ENCODE measurements around the gene CDH4.

Gene CDH4

GRCh38 chr20:61950641-61951071, 698.6 kb downstream of the CDH4 start:
- H3K27ac ChIP-seq = no peak overlapping the region
- TF ChIP-seq, protein P1, sequence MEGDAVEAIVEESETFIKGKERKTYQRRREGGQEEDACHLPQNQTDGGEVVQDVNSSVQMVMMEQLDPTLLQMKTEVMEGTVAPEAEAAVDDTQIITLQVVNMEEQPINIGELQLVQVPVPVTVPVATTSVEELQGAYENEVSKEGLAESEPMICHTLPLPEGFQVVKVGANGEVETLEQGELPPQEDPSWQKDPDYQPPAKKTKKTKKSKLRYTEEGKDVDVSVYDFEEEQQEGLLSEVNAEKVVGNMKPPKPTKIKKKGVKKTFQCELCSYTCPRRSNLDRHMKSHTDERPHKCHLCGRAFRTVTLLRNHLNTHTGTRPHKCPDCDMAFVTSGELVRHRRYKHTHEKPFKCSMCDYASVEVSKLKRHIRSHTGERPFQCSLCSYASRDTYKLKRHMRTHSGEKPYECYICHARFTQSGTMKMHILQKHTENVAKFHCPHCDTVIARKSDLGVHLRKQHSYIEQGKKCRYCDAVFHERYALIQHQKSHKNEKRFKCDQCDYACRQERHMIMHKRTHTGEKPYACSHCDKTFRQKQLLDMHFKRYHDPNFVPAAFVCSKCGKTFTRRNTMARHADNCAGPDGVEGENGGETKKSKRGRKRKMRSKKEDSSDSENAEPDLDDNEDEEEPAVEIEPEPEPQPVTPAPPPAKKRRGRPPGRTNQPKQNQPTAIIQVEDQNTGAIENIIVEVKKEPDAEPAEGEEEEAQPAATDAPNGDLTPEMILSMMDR (IDR thresholded peaks at IDR 0.05) = no peak
- TF ChIP-seq ZFX (IDR thresholded peaks at IDR 0.05; ENCODE audit: borderline replicate concordance) = no peak

DNA sequence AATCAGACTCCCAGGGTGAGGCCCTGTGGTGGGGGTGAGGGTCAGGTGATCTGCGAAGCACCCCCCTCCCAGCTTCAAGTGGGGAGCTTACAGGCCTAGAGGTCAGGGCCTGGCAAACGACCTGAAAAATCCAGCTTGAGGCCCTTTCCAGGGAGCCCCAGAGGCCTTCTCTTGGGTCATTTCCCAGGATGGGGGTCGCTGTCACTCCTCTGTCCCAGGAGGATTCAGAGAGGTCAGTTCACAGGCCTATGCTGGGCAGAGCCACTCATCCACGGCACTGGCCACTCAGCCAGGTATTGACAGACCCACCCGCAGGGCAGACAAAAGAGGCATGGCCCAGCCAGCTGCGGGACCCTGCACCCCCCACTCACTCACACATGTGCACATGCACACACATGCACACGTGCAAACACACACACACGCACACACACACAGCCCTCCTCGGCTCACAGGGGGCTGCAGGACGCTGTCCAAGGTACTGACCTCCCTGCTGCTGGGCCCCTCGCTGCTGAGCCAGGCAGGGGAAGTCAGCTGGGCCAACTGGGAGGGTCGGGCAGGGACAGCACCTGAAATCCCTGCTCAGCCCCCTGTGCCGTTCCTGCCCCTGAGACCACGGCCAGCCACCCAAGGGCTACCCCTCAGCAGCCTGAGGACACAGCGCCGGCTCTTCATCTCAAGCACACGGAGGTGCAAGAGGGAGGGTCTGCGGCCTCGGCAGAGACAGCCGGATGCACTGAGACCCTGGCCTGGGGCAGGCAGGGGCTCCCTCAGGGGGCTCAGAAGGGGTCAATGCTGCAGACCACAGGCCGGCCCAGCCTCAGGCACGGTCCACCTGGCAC, 699.9 kb downstream of the CDH4 start:
- TF ChIP-seq, protein P1 (IDR thresholded peaks at IDR 0.05) = no peak
- TF ChIP-seq ZFX (IDR thresholded peaks at IDR 0.05; ENCODE audit: borderline replicate concordance) = no peak
- no peak overlapping the region for H3K27ac ChIP-seq

GRCh38 chr20:61953037-61954021, 701.3 kb downstream of the CDH4 start:
- TF ChIP-seq, protein P1 (IDR thresholded peaks at IDR 0.05) = no peak
- no peak for TF ChIP-seq ZFX (IDR thresholded peaks at IDR 0.05; ENCODE audit: borderline replicate concordance)
- H3K27ac ChIP-seq = no peak overlapping the region

DNA sequence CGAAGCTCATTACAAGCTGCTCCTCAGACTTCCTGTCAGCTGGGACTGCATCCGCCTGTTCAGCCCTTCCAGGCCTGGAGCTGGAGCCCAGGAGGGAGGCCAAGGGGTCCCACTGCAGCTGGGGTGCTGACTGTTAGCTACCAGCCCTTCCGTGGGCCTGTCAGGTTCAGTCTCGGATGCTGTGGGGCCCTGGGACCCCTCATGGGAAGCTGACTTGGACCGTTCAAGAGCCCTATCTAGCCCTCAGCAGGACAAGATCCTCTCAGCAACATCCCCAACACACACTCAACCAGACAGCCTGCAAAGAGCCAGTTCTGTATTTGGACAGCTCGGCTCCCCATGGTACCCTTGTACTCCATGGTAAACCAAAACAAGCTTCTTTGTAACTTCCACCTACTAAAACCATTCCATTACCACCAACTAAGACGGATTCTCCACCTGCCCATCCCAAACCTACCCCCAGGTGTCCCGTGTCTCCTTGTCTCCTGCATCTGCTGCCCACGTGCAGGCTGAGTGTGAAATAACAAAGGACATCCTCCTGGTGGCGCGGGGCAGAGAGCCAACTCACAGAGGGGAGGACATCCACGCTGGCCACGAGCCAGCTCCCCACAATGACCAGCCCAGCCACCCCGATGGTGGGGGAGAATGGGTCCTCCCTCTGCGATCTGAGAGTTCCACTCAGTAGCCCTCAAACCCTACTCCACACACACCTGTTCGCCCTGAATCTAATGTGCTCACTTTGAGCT, 702.4 kb downstream of the CDH4 start:
- no peak overlapping the region for H3K27ac ChIP-seq
- TF ChIP-seq, protein P1 (IDR thresholded peaks at IDR 0.05) = no peak
- no peak for TF ChIP-seq ZFX (IDR thresholded peaks at IDR 0.05; ENCODE audit: borderline replicate concordance)

DNA sequence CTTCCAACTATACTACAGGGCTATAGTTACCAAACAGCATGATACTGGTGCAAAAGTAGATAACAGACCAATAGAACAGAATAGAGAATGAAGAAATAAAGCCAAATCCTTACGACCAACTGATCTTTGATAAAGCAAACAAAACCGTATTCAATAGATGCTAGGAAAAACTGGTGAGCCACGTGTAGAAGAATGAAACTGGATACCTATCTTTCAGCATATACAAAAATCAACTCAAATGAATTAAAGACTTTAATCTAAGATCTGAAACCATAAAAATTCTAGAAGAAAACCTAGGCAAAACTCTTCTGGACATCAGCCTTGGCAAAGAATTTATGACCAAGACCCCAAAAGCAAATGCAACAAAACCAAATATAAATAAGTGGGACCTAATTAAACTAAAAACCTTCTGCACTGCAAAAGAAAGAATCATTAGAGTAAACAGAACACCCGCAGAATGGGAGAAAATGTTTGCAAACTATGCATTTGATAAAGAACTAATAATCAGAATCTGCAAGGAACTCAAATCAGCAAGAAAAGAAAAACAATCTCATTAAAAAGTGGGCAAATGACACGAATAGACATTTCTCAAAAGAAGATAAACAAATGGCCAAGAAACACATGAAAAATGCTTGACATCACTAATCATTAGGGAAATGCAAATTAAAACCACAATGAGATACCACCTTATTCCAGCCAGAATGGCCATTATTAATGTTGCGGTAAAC, 703.8 kb downstream of the CDH4 start:
- no peak for TF ChIP-seq ZFX (IDR thresholded peaks at IDR 0.05; ENCODE audit: borderline replicate concordance)
- TF ChIP-seq, protein P1 (IDR thresholded peaks at IDR 0.05) = no peak

More for the DNA sequence above, 703.8 kb downstream of the CDH4 start:
- H3K27ac ChIP-seq = no peak overlapping the region
